GM23338 (cell line): ENCODE results near the gene ABCC3. TPM values are rescaled to one million over a fixed set of nuclear protein-coding genes. Genes with fewer than 3 reads are reported as not detected.

Experiments used
- ATAC-seq: fragments of 200-7000 bp; cut with Tn5 transposase; 3 replicates; pipeline ENCODE4 v1.9.1; 2020
- DNase-seq: peaks from one replicate; pipeline ENCODE4 v3.0.0-alpha.2; 2015; ENCODE audit warnings: low spot score
- H2AFZ ChIP-seq: fragments of 200-600 bp; sonication (generic); 2 replicates; pipeline ENCODE4 v1.8.0; 2016; ENCODE audit warnings: antibody characterized with exemption, mild to moderate bottlenecking, moderate library complexity
- H3F3A ChIP-seq: fragments of 200-600 bp; sonication (generic); replicated peaks from 2 replicates; pipeline ENCODE4 v1.8.0; 2017; ENCODE audit warnings: antibody characterized with exemption, mixed run types, low read depth
- H3K27ac ChIP-seq: fragments of 200-600 bp; sonication (generic); 2 replicates; pipeline ENCODE4 v1.6.1; 2016; ENCODE audit warnings: low read depth
- H3K27me3 ChIP-seq: fragments of 200-600 bp; sonication (generic); 2 replicates; pipeline ENCODE4 v1.8.0; 2016; ENCODE audit warnings: mild to moderate bottlenecking, mixed run types, moderate library complexity; ENCODE audit not compliant: insufficient read depth
- H3K36me3 ChIP-seq: fragments of 200-600 bp; sonication (generic); 2 replicates; pipeline ENCODE4 v1.8.0; 2016; ENCODE audit warnings: mild to moderate bottlenecking; ENCODE audit not compliant: insufficient read depth
- H3K4me1 ChIP-seq: fragments of 200-600 bp; sonication (generic); 2 replicates; pipeline ENCODE4 v1.8.0; 2016; ENCODE audit warnings: mild to moderate bottlenecking, moderate library complexity; ENCODE audit not compliant: insufficient read depth
- H3K4me2 ChIP-seq: fragments of 200-600 bp; sonication (generic); 2 replicates; pipeline ENCODE4 v1.7.1; 2017; ENCODE audit warnings: mixed run types
- H3K4me3 ChIP-seq: fragments of 200-600 bp; sonication (generic); 2 replicates; pipeline ENCODE4 v1.6.1; 2016; ENCODE audit warnings: mixed run types
- H3K79me2 ChIP-seq: fragments of 200-600 bp; sonication (generic); replicated peaks from 2 replicates; pipeline ENCODE4 v1.8.0; 2017; ENCODE audit warnings: mild to moderate bottlenecking; ENCODE audit not compliant: insufficient read depth
- H3K9me2 ChIP-seq: fragments of 200-600 bp; sonication (generic); 2 replicates; pipeline ENCODE4 v1.8.0; 2017; ENCODE audit not compliant: insufficient read depth
- H4K20me1 ChIP-seq: fragments of 200-600 bp; sonication (generic); replicated peaks from 2 replicates; pipeline ENCODE4 v1.8.0; 2017; ENCODE audit warnings: mild to moderate bottlenecking; ENCODE audit not compliant: insufficient read depth
- H3K27ac Mint-ChIP-seq: 2 replicates; pipeline ENCODE4 v1.8.0; 2020; ENCODE audit warnings: inconsistent platforms, mild to moderate bottlenecking, moderate library complexity, mixed read lengths
- H3K27me3 Mint-ChIP-seq: 3 replicates; pipeline ENCODE4 v1.8.0; 2022; ENCODE audit warnings: low read depth, mild to moderate bottlenecking, moderate library complexity, mixed read lengths, inconsistent platforms; ENCODE audit not compliant: insufficient read depth, poor library complexity
- H3K36me3 Mint-ChIP-seq: 3 replicates; pipeline ENCODE4 v1.8.0; 2021; ENCODE audit warnings: low read depth, mild to moderate bottlenecking, inconsistent platforms, moderate library complexity, mixed read lengths
- H3K4me1 Mint-ChIP-seq: 3 replicates; pipeline ENCODE4 v1.8.0; 2020; ENCODE audit warnings: mild to moderate bottlenecking, inconsistent platforms, mixed read lengths
- H3K4me3 Mint-ChIP-seq: 3 replicates; pipeline ENCODE4 v1.8.0; 2021; ENCODE audit warnings: moderate library complexity, mild to moderate bottlenecking, inconsistent platforms, mixed read lengths
- H3K9me3 Mint-ChIP-seq: 3 replicates; pipeline ENCODE4 v1.8.0; 2020; ENCODE audit warnings: moderate library complexity, mild to moderate bottlenecking, inconsistent platforms, mixed read lengths
- CREB1 ChIP-seq: fragments of 250-450 bp; sonication (Bioruptor Pico); IDR thresholded peaks from 2 replicates; pipeline ENCODE4 v1.5.0; 2020; ENCODE audit warnings: low read depth, mild to moderate bottlenecking, moderate library complexity
- CTCF ChIP-seq, 2 experiments: fragments of 200-600 bp in 1 of 2; sonication (generic) in 1 of 2; conservative IDR thresholded peaks; 2 replicates each; pipeline versions ENCODE4 v1.5.1 to v1.6.1; 2016 to 2017; ENCODE audit warnings: antibody characterized with exemption in 2 of 2, low read depth in 2 of 2, mild to moderate bottlenecking in 2 of 2, moderate library complexity in 1 of 2
- ETS1 ChIP-seq: IDR thresholded peaks from 2 replicates; pipeline ENCODE4 v1.6.1; 2016; ENCODE audit warnings: antibody characterized with exemption
- EZH2 ChIP-seq: fragments of 200-600 bp; sonication (generic); IDR thresholded peaks from one replicate; pipeline ENCODE4 v1.8.0; 2017; ENCODE audit warnings: antibody characterized with exemption, mild to moderate bottlenecking, low read depth; ENCODE audit not compliant: unreplicated experiment
- EZH2phosphoT487 ChIP-seq: fragments of 200-600 bp; sonication (generic); IDR thresholded peaks from one replicate; pipeline ENCODE4 v1.8.1; 2018; ENCODE audit warnings: antibody characterized with exemption; ENCODE audit not compliant: unreplicated experiment
- JUNB ChIP-seq: IDR thresholded peaks from one replicate; pipeline ENCODE4 v1.6.1; 2016; ENCODE audit warnings: antibody characterized with exemption; ENCODE audit not compliant: unreplicated experiment
- NANOG ChIP-seq: IDR thresholded peaks from 2 replicates; pipeline ENCODE4 v1.6.1; 2016; ENCODE audit warnings: antibody characterized with exemption, borderline replicate concordance
- STAT1 ChIP-seq: IDR thresholded peaks from one replicate; pipeline ENCODE4 v1.6.1; 2016; ENCODE audit warnings: antibody characterized with exemption; ENCODE audit not compliant: unreplicated experiment
- ZNF114 ChIP-seq: fragments of 250-450 bp; sonication (Bioruptor Pico); IDR thresholded peaks from 2 replicates; pipeline ENCODE4 v1.5.0; 2020; ENCODE audit warnings: mild to moderate bottlenecking, moderate library complexity
- ZNF331 ChIP-seq: fragments of 250-450 bp; sonication (Bioruptor Pico); IDR thresholded peaks from 2 replicates; pipeline ENCODE4 v1.5.0; 2020; ENCODE audit warnings: low read depth, mild to moderate bottlenecking, moderate library complexity
- ZNF462 ChIP-seq: fragments of 250-450 bp; sonication (Bioruptor Pico); IDR thresholded peaks from 2 replicates; pipeline ENCODE4 v1.5.0; 2020; ENCODE audit warnings: mild to moderate bottlenecking, moderate library complexity
- polyA plus RNA-seq: library from polyadenylated mRNA; unstranded; fragments of >200 nt; fragmentation: Nextera tagmentation; extraction: Ambion mirVana; gene quantifications from 2 replicates; pipeline ENCODE4 v1.2.1, GENCODE V29; 2016
- total RNA-seq: library from RNA; depleted of rRNA; stranded (reverse); fragments of >200 nt; shearing (Covaris generic); gene quantifications from 2 replicates; pipeline ENCODE4 v1.2.3, GENCODE V29; 2014

ABCC3 gene
- total and polyA plus RNA-seq, 2 experiments from 2014 or later: not detected

- Histone ChIP-seq H3K4me3 (no peak overlapping the region), H3K9me2 (no peaks in the 10 kb centered on the region), H3K27me3 (peaks cover 40% of the 10 kb centered on the region), H4K20me1 (no peaks in the 10 kb centered on the region), H3F3A (0 out of 2 replicates have a peak, but pooled peaks cover 3% of the 10 kb centered on the region), H3K4me1 (peaks cover 17% of the 10 kb centered on the region), H3K4me2 (no peak overlapping the region), H3K27ac (no peak overlapping the region), H3K36me3 (no peaks in the 10 kb centered on the region), H2AFZ (no peak overlapping the region), H3K79me2 (no peaks in the 10 kb centered on the region)
- no peak overlapping the region for H3K27ac Mint-ChIP-seq
- H3K9me3 Mint-ChIP-seq: no peaks in the 10 kb centered on the region
- peaks cover 21% of the 10 kb centered on the region for H3K4me1 Mint-ChIP-seq
- H3K36me3 Mint-ChIP-seq: no peaks in the 10 kb centered on the region
- H3K4me3 Mint-ChIP-seq: no peak overlapping the region
- H3K27me3 Mint-ChIP-seq: peaks cover 35% of the 10 kb centered on the region
- TF ChIP-seq CREB1 (CRISPR knock-in tag) (no peak), ZNF331 (CRISPR knock-in tag) (no peak), ETS1 (no peak), NANOG (no peak), EZH2phosphoT487 (no peak), ZNF114 (CRISPR knock-in tag) (no peak), CTCF (conservative IDR thresholded peaks at IDR 0.05; ENCODE audit: low read depth in 2 of 2) (no peak), EZH2 (no peak), ZNF462 (CRISPR knock-in tag) (no peak), STAT1 (no peak), JUNB (no peak)
- DNase-seq (no peak), ATAC-seq (no peak)
These were observed 3.9 kb downstream of the ABCC3 start for GRCh38 chr17:50638606-50638965.
